Peyer's patch (tissue), 4 donors: ENCODE measurements around the gene SNX4. TPM values are rescaled to one million over a fixed set of nuclear protein-coding genes. Genes with fewer than 3 reads are reported as not detected.

ENCODE experiments used
- DNase-seq, 3 donors: peaks; one replicate each; pipeline ENCODE4 v3.0.0-alpha.2; 2017 to 2019
- H3K27ac ChIP-seq, 4 donors: fragments of 200-600 bp; sonication (generic); one replicate each; pipeline ENCODE4 v1.5.1; 2016 to 2019
- H3K27me3 ChIP-seq, 2 donors: fragments of 200-600 bp; sonication (generic); one replicate each; pipeline ENCODE4 v1.5.1; 2019
- H3K36me3 ChIP-seq, 3 donors: fragments of 200-600 bp; sonication (generic); one replicate each; pipeline ENCODE4 v1.5.1; 2016 to 2019
- H3K4me1 ChIP-seq, 4 donors: fragments of 200-600 bp; sonication (generic); one replicate each; pipeline ENCODE4 v1.5.1; 2016 to 2019
- H3K4me3 ChIP-seq, 4 donors: fragments of 200-600 bp; sonication (generic); 1 replicate in 3 of 4; 2 replicates in 1 of 4; pipeline ENCODE4 v1.5.1; 2016 to 2019; ENCODE audit warnings: mild to moderate bottlenecking in 1 of 4
- H3K9me3 ChIP-seq, 4 donors: fragments of 200-600 bp; sonication (generic); one replicate each; pipeline ENCODE4 v1.5.1; 2016 to 2019; ENCODE audit warnings: mild to moderate bottlenecking in 1 of 4
- CTCF ChIP-seq, 6 experiments: fragments of 450-650 bp in 4 of 6; fragments of 200-600 bp in 2 of 6; sonication (generic) in 1 of 6; IDR thresholded peaks; one replicate each; pipeline ENCODE4 v1.5.1; 2017 to 2019; ENCODE audit warnings: antibody characterized with exemption in 6 of 6, mild to moderate bottlenecking in 3 of 6, moderate library complexity in 1 of 6
- POLR2A ChIP-seq, 2 donors: fragments of 450-650 bp; IDR thresholded peaks; one replicate each; pipeline ENCODE4 v1.5.1; 2017; ENCODE audit warnings: antibody characterized with exemption in 2 of 2, mild to moderate bottlenecking in 2 of 2, moderate library complexity in 2 of 2
- total RNA-seq, 4 donors: library from RNA; depleted of rRNA; stranded (reverse); fragments of >200 nt; gene quantifications; one replicate each; pipeline ENCODE4 v1.1.0, GENCODE V29; 2016

SNX4 gene
- total RNA-seq, 4 donors from 2014 or later = 64.1 to 82.6 (median 70.0) TPM

GRCh38 chr3:125461896-125462295 is 58.1 kb downstream of the SNX4 start:
- no peak for TF ChIP-seq CTCF (IDR thresholded peaks at IDR 0.05)
- TF ChIP-seq POLR2A (IDR thresholded peaks at IDR 0.05) = no peak
- no peak overlapping the region for H3K4me3 ChIP-seq
- H3K36me3 ChIP-seq = peaks cover 0 to 56% (median 0%) of the 10 kb centered on the region in 3 donors
- peaks cover 0 to 5% (median 2%) of the 10 kb centered on the region in 4 donors for H3K4me1 ChIP-seq
- no peak for DNase-seq
- no peak overlapping the region for H3K27ac ChIP-seq
- no peaks in the 10 kb centered on the region for H3K9me3 ChIP-seq
- no peaks in the 10 kb centered on the region for H3K27me3 ChIP-seq

DNA sequence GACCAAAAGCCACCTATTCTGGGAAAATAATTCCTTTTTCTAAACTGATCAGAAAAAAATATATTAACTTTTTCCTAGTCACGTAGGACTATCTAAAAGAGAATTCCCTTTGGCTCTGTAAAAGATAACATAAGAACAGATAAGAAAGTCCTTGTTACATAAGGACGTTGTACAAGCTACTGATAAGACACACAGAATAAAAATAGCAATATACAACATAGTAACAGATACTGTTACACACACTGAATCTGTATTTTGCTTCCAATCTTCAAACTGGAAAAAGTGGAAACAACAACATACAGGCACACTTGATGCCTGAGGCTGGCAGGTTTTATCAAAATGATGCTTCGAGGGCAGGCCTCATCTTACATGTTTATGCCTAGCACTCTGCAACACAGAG is 59.8 kb downstream of the SNX4 start:
- Histone ChIP-seq H3K36me3 (peaks cover 0 to 60% (median 0%) of the 10 kb centered on the region in 3 donors), H3K9me3 (no peaks in the 10 kb centered on the region), H3K27me3 (no peaks in the 10 kb centered on the region), H3K4me1 (peaks cover 0 to 5% (median 2%) of the 10 kb centered on the region in 4 donors), H3K4me3 (no peak overlapping the region), H3K27ac (no peak overlapping the region)
- TF ChIP-seq POLR2A (IDR thresholded peaks at IDR 0.05) = no peak
- TF ChIP-seq CTCF (IDR thresholded peaks at IDR 0.05) = no peak
- no peak for DNase-seq

GRCh38 chr3:125443923-125444322 is 76.1 kb downstream of the SNX4 start:
- TF ChIP-seq CTCF (IDR thresholded peaks at IDR 0.05) (no peak), POLR2A (IDR thresholded peaks at IDR 0.05) (no peak)
- Histone ChIP-seq H3K27ac (peak overlapping the region in 1 of 4 donors; percentile 19), H3K9me3 (no peaks in the 10 kb centered on the region), H3K4me1 (peaks cover 0 to 9% (median 2%) of the 10 kb centered on the region in 4 donors), H3K4me3 (no peak overlapping the region), H3K27me3 (no peaks in the 10 kb centered on the region), H3K36me3 (peaks cover 0 to 24% (median 0%) of the 10 kb centered on the region in 3 donors)
- DNase-seq = no peak

GRCh38 chr3:125442506-125442905 is 77.5 kb downstream of the SNX4 start:
- Histone ChIP-seq H3K9me3 (no peaks in the 10 kb centered on the region), H3K4me1 (peaks cover 0 to 21% (median 2%) of the 10 kb centered on the region in 4 donors), H3K4me3 (no peak overlapping the region), H3K27ac (no peak overlapping the region), H3K36me3 (peaks cover 0 to 20% (median 0%) of the 10 kb centered on the region in 3 donors), H3K27me3 (no peaks in the 10 kb centered on the region)
- TF ChIP-seq CTCF (IDR thresholded peaks at IDR 0.05) (no peak), POLR2A (IDR thresholded peaks at IDR 0.05) (no peak)
- no peak for DNase-seq

DNA sequence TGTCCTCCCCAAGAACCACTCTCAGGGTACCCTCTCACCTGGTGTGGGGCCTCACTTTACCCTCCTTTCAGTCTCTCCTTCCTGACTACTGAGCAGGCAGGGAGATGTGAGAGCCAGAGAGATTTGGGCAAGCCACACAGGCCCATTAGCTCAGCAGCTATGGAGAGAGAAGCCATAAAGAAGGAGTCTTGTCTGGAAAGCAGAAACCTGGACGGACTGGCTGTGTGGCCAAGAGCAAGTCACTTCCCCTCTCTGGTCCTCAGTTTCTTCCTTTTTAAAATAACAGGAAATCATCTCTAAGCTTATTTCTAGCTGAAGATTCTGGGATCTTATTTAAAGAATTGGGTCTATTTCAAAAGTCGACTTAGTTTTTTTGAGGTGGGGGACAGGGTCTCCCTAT is 79.0 kb downstream of the SNX4 start:
- Histone ChIP-seq H3K36me3 (peaks cover 0 to 9% (median 0%) of the 10 kb centered on the region in 3 donors), H3K27ac (no peak overlapping the region), H3K9me3 (no peaks in the 10 kb centered on the region), H3K27me3 (no peaks in the 10 kb centered on the region), H3K4me1 (peaks cover 0 to 21% (median 2%) of the 10 kb centered on the region in 4 donors), H3K4me3 (no peak overlapping the region)
- no peak for TF ChIP-seq POLR2A (IDR thresholded peaks at IDR 0.05)
- no peak for DNase-seq

DNA sequence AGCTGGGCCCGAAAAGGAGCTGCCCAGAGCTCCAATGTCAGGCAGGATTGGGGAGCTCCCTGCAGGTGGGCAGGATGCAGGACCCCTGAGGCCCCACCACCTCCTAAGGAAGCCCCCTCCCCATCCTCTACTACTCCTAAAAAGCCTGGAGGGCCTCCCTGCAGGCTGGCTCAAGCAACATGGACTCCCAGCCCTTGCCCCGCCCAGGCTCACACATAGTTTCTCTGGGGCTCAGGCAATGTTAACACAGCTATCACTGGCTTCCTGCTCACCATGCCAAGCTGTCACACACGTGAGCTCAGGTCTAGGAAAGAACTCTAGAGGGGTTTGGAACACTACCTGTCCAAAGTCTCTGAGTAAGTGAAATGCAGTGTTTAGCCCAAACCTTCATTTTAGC is 79.4 kb downstream of the SNX4 start:
- Histone ChIP-seq H3K36me3 (peaks cover 0 to 5% (median 0%) of the 10 kb centered on the region in 3 donors), H3K4me3 (no peak overlapping the region), H3K9me3 (no peaks in the 10 kb centered on the region), H3K27me3 (no peaks in the 10 kb centered on the region), H3K27ac (no peak overlapping the region), H3K4me1 (peaks cover 0 to 21% (median 2%) of the 10 kb centered on the region in 4 donors)
- TF ChIP-seq CTCF (IDR thresholded peaks at IDR 0.05) (no peak), POLR2A (IDR thresholded peaks at IDR 0.05) (no peak)
- peak in 2 of 3 donors; percentile 64 to 71 for DNase-seq
